IgD-negative memory B cell (primary cell): ENCODE data around the gene PODNL1. TPM values are rescaled to one million over a fixed set of nuclear protein-coding genes. Genes with fewer than 3 reads are reported as not detected.

Source experiments
- H3K27ac Mint-ChIP-seq, 3 donors: one replicate each; pipeline ENCODE4 v1.8.0; 2020 to 2022; ENCODE audit warnings: mild to moderate bottlenecking in 3 of 3, mixed read lengths in 3 of 3, moderate library complexity in 1 of 3
- H3K27me3 Mint-ChIP-seq: one replicate; pipeline ENCODE4 v1.8.0; 2021; ENCODE audit warnings: mixed read lengths
- H3K36me3 Mint-ChIP-seq: one replicate; pipeline ENCODE4 v1.8.0; 2020; ENCODE audit warnings: mild to moderate bottlenecking, mixed read lengths
- H3K4me1 Mint-ChIP-seq, 3 donors: one replicate each; pipeline ENCODE4 v1.8.0; 2020 to 2022; ENCODE audit warnings: mixed read lengths in 3 of 3, mild to moderate bottlenecking in 1 of 3
- H3K4me3 Mint-ChIP-seq, 4 donors: one replicate each; pipeline ENCODE4 v1.8.0; 2020 to 2022; ENCODE audit warnings: mild to moderate bottlenecking in 4 of 4, mixed read lengths in 4 of 4, moderate library complexity in 3 of 4
- H3K9me3 Mint-ChIP-seq, 3 donors: one replicate each; pipeline ENCODE4 v1.8.0; 2020 to 2021; ENCODE audit warnings: mixed read lengths in 3 of 3, mild to moderate bottlenecking in 1 of 3
- polyA plus RNA-seq: library from polyadenylated mRNA; unstranded; fragments of 300-500 nt; fragmentation: Illumina TruSeq; gene quantifications from one replicate; pipeline ENCODE4 v1.2.3, GENCODE V29; 2021

The PODNL1 gene
- polyA plus RNA-seq, 1 donor from 2014 or later, result not detected

DNA sequence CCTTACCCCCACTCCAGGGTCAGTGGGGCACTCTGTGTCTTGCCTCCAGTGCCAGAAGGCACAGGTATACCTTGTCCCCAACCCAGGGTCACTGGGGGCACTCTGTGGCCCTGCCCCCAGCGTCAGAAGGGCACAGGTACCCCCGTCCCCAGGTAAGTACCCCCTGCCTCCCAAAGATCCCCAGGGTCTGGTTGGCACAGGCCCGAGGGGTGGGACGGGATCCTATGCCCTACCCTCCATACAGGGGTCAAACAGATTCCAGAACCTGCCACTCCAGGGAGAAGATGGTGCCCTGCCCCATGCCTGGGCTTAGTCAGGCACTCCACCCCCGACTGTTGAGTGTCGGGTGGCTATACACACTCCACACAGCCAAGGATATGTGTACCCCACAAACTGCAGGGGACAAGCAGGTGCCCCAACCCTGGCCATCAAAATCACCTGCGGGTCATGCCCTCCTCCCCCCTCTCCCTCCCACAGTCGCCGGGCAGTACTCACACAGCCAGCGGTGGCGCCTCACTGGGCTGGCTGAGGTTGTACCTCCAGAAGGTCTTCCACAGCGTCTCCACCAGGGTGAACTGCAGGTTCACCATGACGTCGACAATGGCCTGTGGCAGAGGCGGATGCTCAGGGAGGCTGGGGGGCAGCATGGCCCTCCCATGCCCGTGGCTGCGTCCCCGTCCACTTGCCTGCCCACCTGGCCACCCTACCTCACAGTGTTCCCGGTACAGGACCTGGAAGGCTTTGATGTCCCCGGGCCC, 27.9 kb upstream of the PODNL1 start:
- Mint-ChIP-seq H3K4me3 (peak overlapping the region in 1 of 4 donors; percentile 17), H3K9me3 (no peaks in the 10 kb centered on the region), H3K4me1 (no peaks in the 10 kb centered on the region), H3K27me3 (no peaks in the 10 kb centered on the region), H3K36me3 (peaks cover 6% of the 10 kb centered on the region), H3K27ac (no peak overlapping the region)

GRCh38 chr19:13965377-13965896, 27.2 kb upstream of the PODNL1 start:
- H3K27me3 Mint-ChIP-seq, result no peaks in the 10 kb centered on the region
- H3K4me3 Mint-ChIP-seq, result no peak overlapping the region
- no peaks in the 10 kb centered on the region for H3K4me1 Mint-ChIP-seq
- no peak overlapping the region for H3K27ac Mint-ChIP-seq
- no peaks in the 10 kb centered on the region for H3K9me3 Mint-ChIP-seq
- H3K36me3 Mint-ChIP-seq, result peaks cover 6% of the 10 kb centered on the region

GRCh38 chr19:13964776-13965175, 26.6 kb upstream of the PODNL1 start:
- Mint-ChIP-seq H3K36me3 (peaks cover 6% of the 10 kb centered on the region), H3K27me3 (no peaks in the 10 kb centered on the region), H3K9me3 (no peaks in the 10 kb centered on the region), H3K27ac (peak overlapping the region in 2 of 3 donors; percentile 64 to 76), H3K4me1 (peaks cover 0 to 1% (median 0%) of the 10 kb centered on the region in 3 donors), H3K4me3 (no peak overlapping the region)

- Mint-ChIP-seq H3K27ac (no peak overlapping the region), H3K4me3 (no peak overlapping the region), H3K9me3 (no peaks in the 10 kb centered on the region), H3K27me3 (no peaks in the 10 kb centered on the region), H3K36me3 (peaks cover under 1% of the 10 kb centered on the region), H3K4me1 (peaks cover 0 to 2% (median 0%) of the 10 kb centered on the region in 3 donors)
Observed at GRCh38 chr19:13963603-13964105, 25.4 kb upstream of the PODNL1 start.

GRCh38 chr19:13962699-13963602, 24.7 kb upstream of the PODNL1 start:
- Mint-ChIP-seq H3K27ac (no peak overlapping the region), H3K36me3 (no peaks in the 10 kb centered on the region), H3K4me1 (peaks cover 0 to 2% (median 0%) of the 10 kb centered on the region in 3 donors), H3K9me3 (no peaks in the 10 kb centered on the region), H3K27me3 (no peaks in the 10 kb centered on the region), H3K4me3 (no peak overlapping the region)

GRCh38 chr19:13961826-13962698, 23.8 kb upstream of the PODNL1 start:
- Mint-ChIP-seq H3K36me3 (no peaks in the 10 kb centered on the region), H3K27me3 (no peaks in the 10 kb centered on the region), H3K4me1 (peaks cover 0 to 2% (median 0%) of the 10 kb centered on the region in 3 donors), H3K27ac (peak overlapping the region in 1 of 3 donors; percentile 26), H3K9me3 (no peaks in the 10 kb centered on the region), H3K4me3 (no peak overlapping the region)

GRCh38 chr19:13960863-13961784, 22.9 kb upstream of the PODNL1 start:
- Mint-ChIP-seq H3K27me3 (no peaks in the 10 kb centered on the region), H3K4me1 (peaks cover 0 to 2% (median 0%) of the 10 kb centered on the region in 3 donors), H3K9me3 (no peaks in the 10 kb centered on the region), H3K27ac (peak overlapping the region in 1 of 3 donors; percentile 26), H3K36me3 (no peaks in the 10 kb centered on the region), H3K4me3 (peak overlapping the region in 1 of 4 donors; percentile 23)

GRCh38 chr19:13959962-13960862, 22.0 kb upstream of the PODNL1 start:
- H3K4me1 Mint-ChIP-seq, result peaks cover 0 to 2% (median 0%) of the 10 kb centered on the region in 3 donors
- peak overlapping the region in 1 of 4 donors; percentile 23 for H3K4me3 Mint-ChIP-seq
- H3K27ac Mint-ChIP-seq, result peak overlapping the region in 1 of 3 donors; percentile 53
- H3K36me3 Mint-ChIP-seq, result no peaks in the 10 kb centered on the region
- no peaks in the 10 kb centered on the region for H3K27me3 Mint-ChIP-seq
- no peaks in the 10 kb centered on the region for H3K9me3 Mint-ChIP-seq

GRCh38 chr19:13959141-13959961, 21.1 kb upstream of the PODNL1 start:
- Mint-ChIP-seq H3K4me1 (peaks cover 0 to 4% (median 0%) of the 10 kb centered on the region in 3 donors), H3K27ac (no peak overlapping the region), H3K36me3 (no peaks in the 10 kb centered on the region), H3K9me3 (no peaks in the 10 kb centered on the region), H3K4me3 (no peak overlapping the region), H3K27me3 (no peaks in the 10 kb centered on the region)

- Mint-ChIP-seq H3K36me3 (no peaks in the 10 kb centered on the region), H3K9me3 (no peaks in the 10 kb centered on the region), H3K4me1 (peaks cover 0 to 8% (median 7%) of the 10 kb centered on the region in 3 donors), H3K4me3 (peak overlapping the region in 1 of 4 donors; percentile 68), H3K27ac (peak overlapping the region in 1 of 3 donors; percentile 63), H3K27me3 (no peaks in the 10 kb centered on the region)
Observed at GRCh38 chr19:13958043-13958442, 19.8 kb upstream of the PODNL1 start.

- peak overlapping the region in 1 of 4 donors; percentile 32 for H3K4me3 Mint-ChIP-seq
- H3K4me1 Mint-ChIP-seq, result peaks cover 0 to 11% (median 7%) of the 10 kb centered on the region in 3 donors
- H3K36me3 Mint-ChIP-seq, result no peaks in the 10 kb centered on the region
- H3K27ac Mint-ChIP-seq, result no peak overlapping the region
- H3K9me3 Mint-ChIP-seq, result no peaks in the 10 kb centered on the region
- H3K27me3 Mint-ChIP-seq, result no peaks in the 10 kb centered on the region
Observed at GRCh38 chr19:13957051-13957450, 18.8 kb upstream of the PODNL1 start.

- Mint-ChIP-seq H3K27ac (no peak overlapping the region), H3K4me1 (peaks cover 0 to 11% (median 11%) of the 10 kb centered on the region in 3 donors), H3K36me3 (no peaks in the 10 kb centered on the region), H3K27me3 (no peaks in the 10 kb centered on the region), H3K4me3 (peak overlapping the region in 1 of 4 donors; percentile 32), H3K9me3 (no peaks in the 10 kb centered on the region)
Observed at GRCh38 chr19:13956365-13956744, 18.1 kb upstream of the PODNL1 start.
